HTERT RPE-1 (cell line): ENCODE data around the gene PRR5L.

Experiments
- in situ Hi-C: fragments of 300-500 bp; cut with MboI; formaldehyde crosslinking; loops from 4 replicates; pipeline ENCODE4 v1.14.3; 2020; ENCODE audit warnings: low sequenced_read_pairs

Gene PRR5L

DNA sequence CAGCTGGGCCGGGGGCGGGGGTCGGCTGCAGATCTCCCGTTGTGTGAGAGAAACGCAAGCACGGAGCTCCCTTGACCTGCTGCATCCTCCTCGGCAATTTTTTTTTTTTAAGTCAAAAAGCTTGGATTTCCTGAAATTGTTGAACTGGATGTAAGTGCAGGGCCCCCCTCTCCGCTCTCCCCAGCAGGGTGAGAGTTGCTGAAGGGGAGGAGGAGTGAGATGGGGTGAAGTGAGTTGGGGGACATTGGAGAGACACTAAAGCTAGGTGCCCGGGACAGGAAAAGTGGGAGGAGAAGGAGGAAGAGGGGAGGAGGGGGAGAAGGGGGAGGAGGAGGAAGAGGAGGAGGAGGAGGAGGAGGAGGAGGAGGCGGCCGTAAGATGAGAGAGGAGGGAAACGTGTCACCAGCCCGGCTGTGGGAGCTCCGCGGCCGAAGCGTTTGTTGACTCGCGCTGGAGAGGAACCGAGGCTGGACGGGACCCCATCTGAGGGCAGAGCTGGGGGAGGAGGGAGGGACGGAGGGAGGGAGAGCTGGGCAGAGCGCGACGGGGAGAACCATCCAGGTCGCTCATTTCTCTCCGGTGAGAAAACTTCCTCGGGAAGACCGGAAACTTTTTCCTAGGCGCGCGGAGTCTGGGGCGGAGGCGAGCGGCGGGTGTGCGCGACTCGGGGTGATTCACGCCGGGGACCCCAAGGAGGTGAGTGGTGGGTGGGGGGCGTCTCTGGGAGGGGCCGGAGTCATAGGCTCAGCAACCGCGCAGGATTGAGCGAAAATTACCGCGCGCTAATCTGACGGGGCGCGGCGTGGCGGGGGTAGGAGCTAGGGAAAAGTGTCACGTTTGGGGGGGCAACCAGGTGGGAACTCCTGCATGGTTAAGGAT lies 80.2 kb downstream of the PRR5L start:
- in situ Hi-C loops, result no loop called here

DNA sequence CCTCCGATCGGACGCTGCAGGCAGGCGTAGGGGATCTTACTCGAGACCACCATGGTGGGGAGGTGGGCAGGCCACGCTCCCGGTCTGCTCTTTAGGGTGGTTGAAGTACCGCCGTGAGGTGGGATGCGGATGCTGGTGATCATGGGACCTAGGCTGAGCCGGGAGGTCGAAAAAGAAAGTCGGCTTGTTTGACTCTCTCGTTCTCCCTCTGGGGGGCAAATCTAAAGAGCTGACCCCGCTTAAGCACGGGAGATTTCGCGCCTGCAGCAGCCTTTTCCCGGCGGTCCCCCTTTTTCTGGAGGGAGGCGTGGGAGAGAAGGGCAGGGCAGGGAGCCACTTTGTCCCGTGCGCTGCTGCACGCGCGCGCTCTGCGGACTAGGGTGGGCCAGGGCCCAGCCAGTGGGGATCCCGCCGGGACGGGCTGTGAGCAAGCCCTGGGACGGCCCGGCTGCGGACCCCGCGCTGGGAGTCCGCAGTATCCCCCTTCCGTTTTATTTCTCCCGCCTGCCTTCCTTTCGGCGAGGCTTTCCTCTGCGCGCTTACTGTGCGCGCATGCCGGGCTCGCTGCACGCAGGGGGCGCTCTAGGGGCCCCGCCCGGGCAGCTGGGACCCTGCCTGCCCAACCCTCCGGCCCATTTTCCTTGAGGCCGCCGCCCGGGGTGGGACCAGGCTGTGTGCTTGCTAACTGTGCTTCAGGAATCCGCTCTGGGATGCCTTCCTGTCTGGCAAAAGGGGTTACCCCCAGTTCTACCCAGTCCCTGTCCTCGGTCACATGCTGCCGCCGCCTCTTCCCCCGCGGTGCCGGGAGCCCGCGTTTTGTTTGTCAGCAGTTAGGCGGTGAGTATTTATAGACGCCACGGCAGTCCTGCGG lies 81.0 kb downstream of the PRR5L start:
- in situ Hi-C loops, result no loop called here

DNA sequence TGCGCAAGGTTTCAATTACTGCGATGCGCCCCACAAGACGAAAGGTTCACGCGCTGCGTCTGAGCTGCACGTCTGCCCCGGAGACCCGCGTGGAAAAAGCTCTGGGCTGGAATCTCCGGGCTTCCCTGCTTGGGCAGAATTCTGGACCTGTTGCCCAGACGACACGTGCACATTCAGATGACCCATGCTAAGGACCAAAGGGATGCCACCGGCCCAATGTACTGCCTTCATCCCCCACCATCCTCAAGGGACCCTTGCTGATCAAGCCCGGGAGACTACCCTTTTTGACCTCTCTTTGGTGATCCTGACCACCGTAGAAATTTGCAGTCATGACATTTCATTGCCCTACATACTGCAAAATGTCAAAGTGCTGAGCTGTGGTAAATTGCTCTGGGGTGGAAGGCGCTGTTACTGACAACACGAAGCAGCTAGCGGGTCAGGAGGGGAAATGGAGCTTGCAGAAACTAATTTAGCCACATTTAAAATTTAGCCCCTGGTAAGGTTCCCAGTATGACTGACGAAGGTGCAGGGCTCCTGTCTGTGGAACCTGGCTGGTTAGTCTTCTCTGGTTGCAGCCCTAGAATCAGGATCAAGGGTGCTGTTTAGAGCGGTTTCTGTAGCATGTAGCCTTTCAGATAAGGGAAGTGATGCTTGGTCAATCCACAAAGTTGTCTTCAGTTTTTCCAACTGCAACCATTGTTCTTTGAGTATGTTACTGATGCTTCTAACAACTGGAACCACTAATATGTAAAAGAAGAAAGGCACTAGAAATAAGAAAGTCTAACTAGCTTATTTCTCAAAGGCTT lies 81.9 kb downstream of the PRR5L start:
- in situ Hi-C loops, result no loop called here

DNA sequence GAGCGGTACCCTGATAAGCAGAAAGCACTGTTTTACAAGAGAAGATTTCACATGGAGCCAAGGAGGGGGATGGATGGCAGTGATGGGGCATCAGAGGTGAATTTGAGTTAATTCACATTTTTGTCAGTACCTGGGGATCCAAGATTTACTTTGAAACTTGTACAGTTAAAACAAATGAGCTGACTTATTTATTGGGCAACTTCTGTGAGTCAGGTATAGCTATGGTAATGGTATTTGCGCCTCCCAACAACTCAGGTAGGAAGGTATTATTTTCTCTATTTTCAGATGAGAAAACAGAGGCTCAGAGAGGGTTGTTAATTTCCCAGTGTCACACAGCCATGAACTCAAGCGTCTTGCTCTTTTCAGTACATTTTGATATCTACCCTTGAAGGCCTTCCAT lies 83.6 kb downstream of the PRR5L start:
- in situ Hi-C loops, result no loop called here

- in situ Hi-C loops, result no loop called here
Measured at GRCh38 chr11:36380296-36381014, 84.4 kb downstream of the PRR5L start.

DNA sequence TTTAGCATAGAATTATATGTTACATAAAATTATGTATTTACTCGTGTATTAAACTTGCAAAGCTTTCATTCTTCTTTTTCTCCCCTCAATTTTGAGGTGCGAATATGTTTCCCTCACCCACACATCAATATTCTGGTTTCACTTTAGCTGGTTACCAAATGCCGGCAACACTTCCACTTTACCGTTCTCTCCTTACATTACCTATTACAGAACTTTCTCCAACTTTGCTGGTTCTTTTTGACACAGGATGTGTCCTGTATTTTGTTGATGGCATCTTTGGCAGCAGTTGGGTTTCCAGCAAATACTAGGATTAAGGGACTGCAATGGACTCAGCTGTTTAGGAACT lies 84.9 kb downstream of the PRR5L start:
- in situ Hi-C loops, result no loop called here

- in situ Hi-C loops, result no loop called here
Measured at GRCh38 chr11:36383195-36383594, 87.1 kb downstream of the PRR5L start.

DNA sequence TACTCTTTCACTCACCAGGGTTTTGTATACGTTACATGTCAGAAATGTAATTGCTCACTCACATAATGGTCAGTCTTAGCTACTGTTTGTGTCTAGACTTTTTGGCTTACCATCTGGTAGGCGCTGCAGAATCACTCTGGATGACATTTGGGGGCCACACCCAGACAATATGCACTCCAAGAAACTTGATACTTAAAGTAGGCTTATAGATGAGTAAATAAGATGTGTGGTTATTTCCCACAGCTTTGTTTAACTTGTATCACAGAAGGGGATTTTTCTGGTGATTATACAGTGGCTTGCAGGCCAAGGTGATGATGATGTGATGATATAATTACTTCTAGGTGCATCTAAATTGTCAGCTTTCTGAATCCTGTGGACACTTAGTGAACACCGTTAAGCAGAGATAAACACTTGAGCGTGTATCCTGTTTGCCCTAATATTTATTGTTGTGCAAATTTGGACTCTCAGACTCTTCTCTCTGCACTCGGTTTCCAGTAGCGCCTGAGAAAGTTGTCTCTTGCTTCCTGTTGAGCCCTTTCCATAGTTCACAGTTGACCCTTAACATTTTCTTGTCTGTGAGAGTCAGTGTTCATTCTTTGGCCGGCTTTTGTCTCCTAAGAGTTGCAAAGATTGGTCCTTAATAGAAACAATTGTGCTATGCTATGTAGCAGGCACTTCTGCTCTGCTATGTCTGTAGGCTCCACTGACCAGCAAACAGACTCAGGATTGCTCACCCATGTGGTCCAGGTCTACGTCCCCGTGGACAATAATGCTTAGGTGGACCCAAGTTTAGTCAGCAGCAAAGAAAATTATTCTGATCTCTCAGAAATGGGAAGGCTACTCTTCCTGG lies 89.3 kb downstream of the PRR5L start:
- in situ Hi-C loops, result no loop called here

DNA sequence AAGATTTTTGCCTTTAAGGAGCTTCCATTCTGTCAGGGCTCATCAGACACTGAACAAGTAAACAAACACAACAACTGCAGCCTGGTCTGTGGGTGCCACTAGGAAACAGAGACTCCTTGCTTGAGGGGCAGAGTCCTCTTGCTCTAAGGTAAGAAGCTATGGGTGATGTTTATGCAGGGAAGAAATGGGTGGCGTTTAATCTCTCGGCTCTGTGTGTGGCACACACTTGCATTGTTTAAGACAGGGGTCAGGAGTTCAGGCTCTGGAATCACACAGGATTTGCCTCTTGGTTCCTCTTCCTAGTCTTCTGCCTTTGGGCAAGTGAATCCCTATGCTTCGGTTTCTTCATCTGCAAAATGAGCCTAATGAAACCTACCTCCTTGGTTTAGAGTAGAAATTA lies 90.3 kb downstream of the PRR5L start:
- in situ Hi-C loops, result no loop called here

DNA sequence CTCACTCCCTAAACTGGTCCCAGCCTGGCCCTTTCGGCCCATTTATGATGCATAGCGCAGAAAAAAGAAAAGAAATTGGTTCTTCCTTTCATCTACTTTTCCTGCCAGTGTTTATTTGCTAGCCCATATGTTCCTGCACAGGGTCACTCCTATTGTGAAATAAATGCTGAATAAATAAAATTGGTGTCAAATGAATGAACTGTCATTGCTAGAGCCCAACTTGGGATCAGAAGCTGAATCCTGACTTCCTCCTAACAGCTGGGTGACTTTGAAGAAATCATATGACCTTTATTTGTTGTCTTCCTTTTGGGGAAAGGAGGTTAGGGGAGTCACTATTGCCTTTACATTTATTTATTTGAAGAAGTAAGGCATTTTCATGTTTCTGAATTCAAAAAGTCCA lies 92.0 kb downstream of the PRR5L start:
- in situ Hi-C loops, result no loop called here

GRCh38 chr11:36388951-36389350 lies 92.9 kb downstream of the PRR5L start:
- in situ Hi-C loops, result no loop called here

GRCh38 chr11:36389811-36390210 lies 93.7 kb downstream of the PRR5L start:
- in situ Hi-C loops, result no loop called here

- in situ Hi-C loops, result no loop called here
Measured at GRCh38 chr11:36390963-36391471, 94.9 kb downstream of the PRR5L start.

GRCh38 chr11:36392196-36392595 lies 96.1 kb downstream of the PRR5L start:
- in situ Hi-C loops, result no loop called here

- in situ Hi-C loops, result no loop called here
Measured at GRCh38 chr11:36394056-36394455, 98.0 kb downstream of the PRR5L start.

DNA sequence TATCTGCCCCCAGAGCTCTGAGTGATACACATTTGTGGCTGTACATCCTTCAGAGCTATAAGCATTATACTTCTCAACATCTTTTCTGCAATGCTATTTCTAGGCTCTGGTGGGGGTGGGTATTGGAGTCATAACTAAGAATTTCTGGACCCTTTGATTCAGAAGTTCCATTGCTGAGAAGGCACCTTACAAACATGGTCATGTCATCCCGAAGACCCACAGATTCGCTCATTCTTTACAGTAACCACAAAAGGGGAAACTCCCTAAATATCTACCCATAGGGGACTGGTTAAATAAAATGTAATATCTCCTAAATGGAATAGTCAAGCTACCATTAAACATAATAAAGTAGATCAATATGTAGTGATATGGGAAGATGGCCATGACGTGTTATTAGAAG lies 98.8 kb downstream of the PRR5L start:
- in situ Hi-C loops, result no loop called here

DNA sequence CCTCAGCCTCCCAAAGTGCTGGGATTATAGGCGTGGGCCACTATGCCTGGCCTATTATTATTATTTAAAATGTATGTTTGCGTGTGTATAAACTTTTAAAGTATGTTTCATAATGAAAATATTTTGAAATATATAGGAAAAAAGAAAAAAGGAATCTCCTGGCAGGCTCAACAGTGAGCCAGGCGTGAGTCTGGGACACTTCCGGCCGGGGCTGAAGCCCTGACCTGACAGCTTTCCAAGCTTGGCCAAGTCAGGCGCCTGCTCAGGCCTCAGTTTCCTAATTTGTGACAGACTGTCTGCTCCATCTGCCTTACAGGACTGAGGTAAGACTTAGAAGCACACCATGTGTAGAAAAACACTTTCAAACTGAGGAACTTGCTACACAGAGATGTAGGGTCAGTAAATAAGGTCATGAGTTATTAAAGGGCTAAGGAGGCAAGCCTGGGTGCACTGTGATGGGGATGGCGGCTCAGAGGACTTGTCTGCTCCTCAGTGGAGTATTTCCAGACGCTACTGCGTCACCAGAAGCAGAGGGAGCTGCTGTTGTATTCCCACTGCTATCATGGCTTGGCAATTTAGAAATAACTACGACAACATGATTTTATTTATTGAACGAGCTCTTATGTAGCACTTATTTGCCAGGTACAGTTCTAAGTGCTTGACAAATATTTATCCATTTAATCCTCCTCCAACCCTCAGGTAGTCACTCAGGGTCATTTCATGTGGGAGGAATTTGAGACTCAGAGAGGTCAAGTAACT lies 100.1 kb downstream of the PRR5L start:
- in situ Hi-C loops, result no loop called here

- in situ Hi-C loops, result no loop called here
Measured at GRCh38 chr11:36398231-36398953, 102.3 kb downstream of the PRR5L start.
